Measurements from ENCODE around the gene EFHD2.

DNA sequence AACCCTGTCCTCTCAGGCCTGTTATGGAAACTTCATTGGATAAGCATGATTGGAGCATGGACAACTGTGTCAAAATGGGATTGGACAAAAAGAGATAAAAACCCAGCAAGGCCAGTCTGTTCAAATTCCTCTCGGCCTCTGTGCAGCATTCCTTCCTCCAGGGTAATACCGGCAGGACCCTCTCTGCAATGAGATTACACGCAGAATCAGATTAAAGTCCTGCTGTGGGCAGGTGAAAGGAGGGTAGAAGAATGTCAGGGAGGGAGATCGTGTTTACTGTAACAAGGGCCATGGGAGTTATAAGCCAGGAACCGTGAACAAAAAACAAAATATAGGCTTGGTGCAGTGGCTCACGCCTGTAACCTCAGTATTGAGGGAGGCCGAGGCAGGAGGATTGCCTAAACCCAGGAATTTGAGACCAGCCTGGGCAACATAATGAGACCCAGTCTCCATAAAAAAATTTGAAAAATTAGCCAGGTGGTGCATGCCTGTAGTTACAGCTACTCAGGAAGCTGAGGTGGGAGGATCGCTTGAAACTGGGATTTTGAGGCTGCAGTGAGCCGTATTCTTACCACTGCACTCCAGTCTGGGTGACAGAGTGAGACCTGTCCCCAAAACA lies 5.6 kb upstream of the EFHD2 start:
- TF ChIP-seq, protein P1, sequence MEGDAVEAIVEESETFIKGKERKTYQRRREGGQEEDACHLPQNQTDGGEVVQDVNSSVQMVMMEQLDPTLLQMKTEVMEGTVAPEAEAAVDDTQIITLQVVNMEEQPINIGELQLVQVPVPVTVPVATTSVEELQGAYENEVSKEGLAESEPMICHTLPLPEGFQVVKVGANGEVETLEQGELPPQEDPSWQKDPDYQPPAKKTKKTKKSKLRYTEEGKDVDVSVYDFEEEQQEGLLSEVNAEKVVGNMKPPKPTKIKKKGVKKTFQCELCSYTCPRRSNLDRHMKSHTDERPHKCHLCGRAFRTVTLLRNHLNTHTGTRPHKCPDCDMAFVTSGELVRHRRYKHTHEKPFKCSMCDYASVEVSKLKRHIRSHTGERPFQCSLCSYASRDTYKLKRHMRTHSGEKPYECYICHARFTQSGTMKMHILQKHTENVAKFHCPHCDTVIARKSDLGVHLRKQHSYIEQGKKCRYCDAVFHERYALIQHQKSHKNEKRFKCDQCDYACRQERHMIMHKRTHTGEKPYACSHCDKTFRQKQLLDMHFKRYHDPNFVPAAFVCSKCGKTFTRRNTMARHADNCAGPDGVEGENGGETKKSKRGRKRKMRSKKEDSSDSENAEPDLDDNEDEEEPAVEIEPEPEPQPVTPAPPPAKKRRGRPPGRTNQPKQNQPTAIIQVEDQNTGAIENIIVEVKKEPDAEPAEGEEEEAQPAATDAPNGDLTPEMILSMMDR (conservative IDR thresholded peaks at IDR 0.05; ENCODE audit: low read length) = no peak
- no peak for TF ChIP-seq EZH2phosphoT487 (IDR thresholded peaks at IDR 0.05; ENCODE audit: borderline replicate concordance)

All from Loucy (cell line).